ENCODE measurements around the gene PLCH2. TPM values are rescaled to one million over a fixed set of nuclear protein-coding genes. Genes with fewer than 3 reads are reported as not detected.

Gene PLCH2
- total RNA-seq, 2 experiments from 2014 or later: 32.7 to 33.8 TPM

- peaks cover 25% of the 10 kb centered on the region for H3K36me3 Mint-ChIP-seq (ENCODE audit: low read depth)
- H3K4me3 Mint-ChIP-seq: no peak overlapping the region
- no peak for DNase-seq
- H3K4me1 Mint-ChIP-seq: no peaks in the 10 kb centered on the region
- no peaks in the 10 kb centered on the region for H3K9me3 Mint-ChIP-seq
- ChIA-PET CTCF (no interaction called here), POLR2A (interaction anchor here (1.0 to 1.2 kb wide), 2 partner anchors 10 to 15 kb away, joined by 3 read pairs; no protein-coding TSS in a partner anchor)
- H3K27me3 Mint-ChIP-seq: no peaks in the 10 kb centered on the region
- H3K27ac Mint-ChIP-seq: no peak overlapping the region
Observed at GRCh38 chr1:2509589-2509988, 33.5 kb downstream of the PLCH2 start.

GRCh38 chr1:2510366-2511155 is 34.5 kb downstream of the PLCH2 start:
- Mint-ChIP-seq H3K4me3 (no peak overlapping the region), H3K36me3 (ENCODE audit: low read depth) (peaks cover 29% of the 10 kb centered on the region), H3K27ac (no peak overlapping the region), H3K9me3 (no peaks in the 10 kb centered on the region), H3K27me3 (no peaks in the 10 kb centered on the region), H3K4me1 (no peaks in the 10 kb centered on the region)
- POLR2A ChIA-PET: interaction anchor here (1.2 kb wide), 1 partner anchor 11 kb away, joined by 3 read pairs; no protein-coding TSS in a partner anchor
- DNase-seq: no peak
- CTCF ChIA-PET: no interaction called here

- Mint-ChIP-seq H3K4me1 (no peaks in the 10 kb centered on the region), H3K4me3 (no peak overlapping the region), H3K27me3 (no peaks in the 10 kb centered on the region), H3K36me3 (ENCODE audit: low read depth) (peaks cover 44% of the 10 kb centered on the region), H3K27ac (no peak overlapping the region), H3K9me3 (no peaks in the 10 kb centered on the region)
- DNase-seq: no peak
- ChIA-PET CTCF (no interaction called here), POLR2A (no interaction called here)
Observed at GRCh38 chr1:2512862-2513421, 36.9 kb downstream of the PLCH2 start.

- H3K4me1 Mint-ChIP-seq: no peaks in the 10 kb centered on the region
- peaks cover 43% of the 10 kb centered on the region for H3K36me3 Mint-ChIP-seq (ENCODE audit: low read depth)
Observed at GRCh38 chr1:2513939-2514652, 38.0 kb downstream of the PLCH2 start.

GRCh38 chr1:2514863-2515762 is 39.0 kb downstream of the PLCH2 start:
- Mint-ChIP-seq H3K4me3 (no peak overlapping the region), H3K9me3 (no peaks in the 10 kb centered on the region), H3K4me1 (no peaks in the 10 kb centered on the region), H3K27ac (no peak overlapping the region), H3K36me3 (ENCODE audit: low read depth) (peaks cover 38% of the 10 kb centered on the region), H3K27me3 (no peaks in the 10 kb centered on the region)
- no peak for DNase-seq
- CTCF ChIA-PET: interaction anchor here (0.7 kb wide), 1 partner anchor 355 kb away, joined by 3 read pairs; no protein-coding TSS in a partner anchor
- POLR2A ChIA-PET: interaction anchor here (1.2 to 1.5 kb wide), 2 partner anchors 9 to 14 kb away, joined by 3 read pairs; no protein-coding TSS in a partner anchor

More at GRCh38 chr1:2513939-2514652, 38.0 kb downstream of the PLCH2 start:
- ChIA-PET POLR2A (interaction anchor here (1.2 kb wide), 1 partner anchor 13 kb away, joined by 3 read pairs; no protein-coding TSS in a partner anchor), CTCF (no interaction called here)
- no peak for DNase-seq
- no peaks in the 10 kb centered on the region for H3K9me3 Mint-ChIP-seq
- no peaks in the 10 kb centered on the region for H3K27me3 Mint-ChIP-seq
- H3K27ac Mint-ChIP-seq: no peak overlapping the region
- H3K4me3 Mint-ChIP-seq: no peak overlapping the region

- CTCF ChIA-PET: no interaction called here
- Mint-ChIP-seq H3K36me3 (ENCODE audit: low read depth) (peaks cover 42% of the 10 kb centered on the region), H3K4me3 (no peak overlapping the region), H3K9me3 (no peaks in the 10 kb centered on the region), H3K27me3 (no peaks in the 10 kb centered on the region), H3K27ac (no peak overlapping the region), H3K4me1 (no peaks in the 10 kb centered on the region)
- POLR2A ChIA-PET: interaction anchor here (0.9 to 1.5 kb wide), 3 partner anchors 8 to 14 kb away, joined by 3 read pairs; no protein-coding TSS in a partner anchor
- no peak for DNase-seq
Observed at GRCh38 chr1:2515763-2516080, 39.6 kb downstream of the PLCH2 start.

- Mint-ChIP-seq H3K27ac (no peak overlapping the region), H3K36me3 (ENCODE audit: low read depth) (peaks cover 46% of the 10 kb centered on the region), H3K4me1 (no peaks in the 10 kb centered on the region), H3K27me3 (no peaks in the 10 kb centered on the region), H3K9me3 (no peaks in the 10 kb centered on the region), H3K4me3 (no peak overlapping the region)
- DNase-seq: no peak
- CTCF ChIA-PET: no interaction called here
- POLR2A ChIA-PET: interaction anchor here (0.9 to 1.5 kb wide), 2 partner anchors 8 to 9 kb away, joined by 3 read pairs; no protein-coding TSS in a partner anchor
Observed at GRCh38 chr1:2516124-2516523, 40.0 kb downstream of the PLCH2 start.

- H3K27ac Mint-ChIP-seq: no peak overlapping the region
- DNase-seq: no peak
- no peak overlapping the region for H3K4me3 Mint-ChIP-seq
- H3K4me1 Mint-ChIP-seq: no peaks in the 10 kb centered on the region
- peaks cover 45% of the 10 kb centered on the region for H3K36me3 Mint-ChIP-seq (ENCODE audit: low read depth)
- no peaks in the 10 kb centered on the region for H3K27me3 Mint-ChIP-seq
- POLR2A ChIA-PET: interaction anchor here (0.9 kb wide), 1 partner anchor 10 kb away, joined by 3 read pairs; no protein-coding TSS in a partner anchor
- H3K9me3 Mint-ChIP-seq: no peaks in the 10 kb centered on the region
- CTCF ChIA-PET: no interaction called here
Observed at GRCh38 chr1:2516946-2517345, 40.9 kb downstream of the PLCH2 start.

- Mint-ChIP-seq H3K9me3 (no peaks in the 10 kb centered on the region), H3K36me3 (ENCODE audit: low read depth) (peaks cover 53% of the 10 kb centered on the region), H3K27me3 (no peaks in the 10 kb centered on the region), H3K4me3 (no peak overlapping the region), H3K27ac (no peak overlapping the region), H3K4me1 (peaks cover 8% of the 10 kb centered on the region)
- DNase-seq: no peak
- ChIA-PET CTCF (no interaction called here), POLR2A (no interaction called here)
Observed at GRCh38 chr1:2517966-2518365, 41.9 kb downstream of the PLCH2 start.

- Mint-ChIP-seq H3K9me3 (no peaks in the 10 kb centered on the region), H3K4me3 (no peak overlapping the region), H3K27me3 (no peaks in the 10 kb centered on the region), H3K4me1 (peaks cover 13% of the 10 kb centered on the region), H3K27ac (no peak overlapping the region), H3K36me3 (ENCODE audit: low read depth) (peaks cover 58% of the 10 kb centered on the region)
- ChIA-PET CTCF (no interaction called here), POLR2A (no interaction called here)
- no peak for DNase-seq
Observed at GRCh38 chr1:2518528-2518927, 42.4 kb downstream of the PLCH2 start.

- H3K27ac Mint-ChIP-seq: no peak overlapping the region
- H3K4me3 Mint-ChIP-seq: no peak overlapping the region
- no peaks in the 10 kb centered on the region for H3K9me3 Mint-ChIP-seq
- DNase-seq: no peak
- H3K4me1 Mint-ChIP-seq: peaks cover 19% of the 10 kb centered on the region
- no peaks in the 10 kb centered on the region for H3K27me3 Mint-ChIP-seq
- ChIA-PET CTCF (no interaction called here), POLR2A (no interaction called here)
- H3K36me3 Mint-ChIP-seq (ENCODE audit: low read depth): peaks cover 59% of the 10 kb centered on the region
Observed at GRCh38 chr1:2519029-2519685, 43.1 kb downstream of the PLCH2 start.

- ChIA-PET CTCF (no interaction called here), POLR2A (no interaction called here)
- H3K4me1 Mint-ChIP-seq: peaks cover 25% of the 10 kb centered on the region
- no peak overlapping the region for H3K4me3 Mint-ChIP-seq
- no peak for DNase-seq
- H3K36me3 Mint-ChIP-seq (ENCODE audit: low read depth): peaks cover 60% of the 10 kb centered on the region
- H3K9me3 Mint-ChIP-seq: no peaks in the 10 kb centered on the region
- no peaks in the 10 kb centered on the region for H3K27me3 Mint-ChIP-seq
- H3K27ac Mint-ChIP-seq: no peak overlapping the region
Observed at GRCh38 chr1:2519729-2520128, 43.6 kb downstream of the PLCH2 start.
